ENCODE results near the gene GTF2IRD2. TPM values are rescaled to one million over a fixed set of nuclear protein-coding genes. Genes with fewer than 3 reads are reported as not detected.
A peak's percentile ranks its signal among the peaks of the same experiment; 100 is the strongest.
"Not testable (repeated sequence)": the region's sequence is repeated elsewhere in the genome, so short reads cannot be mapped to it uniquely, and the experiment has no call there.

Gene GTF2IRD2
- total and polyA plus RNA-seq, 10 of the 15 experiments (the other 5 are each of a cell fraction or from before 2014, with no cell fraction given) = 2.9 to 16.6 (median 5.8) TPM

GRCh38 chr7:74890158-74891123 is 39.0 kb upstream of the GTF2IRD2 start:
- in situ Hi-C loops (cut with MboI); H3K79me2 ChIP-seq (ENCODE audit: control insufficient read depth, insufficient read depth, low read length); H3K9me3 ChIP-seq (replicated peaks; ENCODE audit: control insufficient read depth, insufficient read depth, low read length); FAIRE-seq; H3K36me3 ChIP-seq (ENCODE audit: control insufficient read depth in 2 of 2, insufficient read depth in 2 of 2, low read length in 1 of 2); intact Hi-C loops (cut with micrococcal nuclease; ENCODE audit: unreplicated experiment); SMC1A ChIA-PET (ENCODE audit: uncharacterized antibody, unreplicated experiment); CTCF ChIA-PET; H3K4me2 ChIP-seq (ENCODE audit: control insufficient read depth, insufficient read depth); H3K9ac ChIP-seq (ENCODE audit: control insufficient read depth, insufficient read depth, low read length); RAD21 ChIA-PET (ENCODE audit: unreplicated experiment); H3K27me3 ChIP-seq (replicated peaks in 1 of 2; ENCODE audit: control insufficient read depth in 2 of 2, insufficient read depth in 2 of 2, low read length in 1 of 2); H3K4me1 ChIP-seq (ENCODE audit: control insufficient read depth, insufficient read depth, low read length); POLR2A ChIA-PET; H4K20me1 ChIP-seq (ENCODE audit: control insufficient read depth, insufficient read depth): not testable (repeated sequence)
- Histone ChIP-seq H3K4me3 (peak overlapping the region; percentile 72), H2AFZ (ENCODE audit: control insufficient read depth, low read depth, low read length) (peak overlapping the region; percentile 63), H3K27ac (ENCODE audit: control insufficient read depth, insufficient read depth) (peak overlapping the region; percentile 52; the same call in 1 of the 2 replicates)
- WGBS (ENCODE audit: insufficient coverage, insufficient replicate concordance, low lambda C conversion rate, missing lambda C conversion rate) = 0% methylated on average over 41 of the region's 84 CpGs
- DNase-seq (ENCODE audit: low read depth, low spot score) (peak; percentile 8), ATAC-seq (peak; percentile 88)
- TSS peak; percentile 97 for BruUV-seq (replicated peaks)
- peak; percentile 26; the same call in 1 of the 2 replicates for TF ChIP-seq ZBTB40 (IDR thresholded peaks at IDR 0.05; ENCODE audit: borderline replicate concordance)
- 0 out of 3 replicates have a peak, but pooled peaks have one; percentile 11 for TF ChIP-seq POU2F2 (IDR thresholded peaks at IDR 0.05; ENCODE audit: borderline replicate concordance, low read depth, low read length)
- peak; percentile 49; the same call in 1 of the 2 replicates for TF ChIP-seq ZNF687 (IDR thresholded peaks at IDR 0.05)
- peak; percentile 64 for TF ChIP-seq NFYB (IDR thresholded peaks at IDR 0.05; ENCODE audit: insufficient read depth, low read depth, low read length)
- peak; percentile 35; the same call in 1 of the 2 replicates for TF ChIP-seq RELB (IDR thresholded peaks at IDR 0.05; ENCODE audit: low read depth)
- TF ChIP-seq POLR2AphosphoS5 (IDR thresholded peaks at IDR 0.05; ENCODE audit: low read length) = peak; percentile 67
- peak; percentile 33; the same call in 1 of the 2 replicates for TF ChIP-seq RUNX3 (IDR thresholded peaks at IDR 0.05; ENCODE audit: low read length)
- TF ChIP-seq POLR2A (IDR thresholded peaks at IDR 0.05; ENCODE audit: low read depth, low read length) = peak; percentile 62
- peak; percentile 12 to 43; a peak in 1 of 4 replicates for TF ChIP-seq IKZF2 (IDR thresholded peaks at IDR 0.05)
- TF ChIP-seq NBN (IDR thresholded peaks at IDR 0.05) = 0 out of 2 replicates have a peak, but pooled peaks have one; percentile 23

Data from GM12878 (cell line).